Measurements from ENCODE around the gene TMEM217.

The TMEM217 gene

GRCh38 chr6:37207903-37208456, 50.0 kb downstream of the TMEM217 start (continued):
- TF ChIP-seq, protein P1, sequence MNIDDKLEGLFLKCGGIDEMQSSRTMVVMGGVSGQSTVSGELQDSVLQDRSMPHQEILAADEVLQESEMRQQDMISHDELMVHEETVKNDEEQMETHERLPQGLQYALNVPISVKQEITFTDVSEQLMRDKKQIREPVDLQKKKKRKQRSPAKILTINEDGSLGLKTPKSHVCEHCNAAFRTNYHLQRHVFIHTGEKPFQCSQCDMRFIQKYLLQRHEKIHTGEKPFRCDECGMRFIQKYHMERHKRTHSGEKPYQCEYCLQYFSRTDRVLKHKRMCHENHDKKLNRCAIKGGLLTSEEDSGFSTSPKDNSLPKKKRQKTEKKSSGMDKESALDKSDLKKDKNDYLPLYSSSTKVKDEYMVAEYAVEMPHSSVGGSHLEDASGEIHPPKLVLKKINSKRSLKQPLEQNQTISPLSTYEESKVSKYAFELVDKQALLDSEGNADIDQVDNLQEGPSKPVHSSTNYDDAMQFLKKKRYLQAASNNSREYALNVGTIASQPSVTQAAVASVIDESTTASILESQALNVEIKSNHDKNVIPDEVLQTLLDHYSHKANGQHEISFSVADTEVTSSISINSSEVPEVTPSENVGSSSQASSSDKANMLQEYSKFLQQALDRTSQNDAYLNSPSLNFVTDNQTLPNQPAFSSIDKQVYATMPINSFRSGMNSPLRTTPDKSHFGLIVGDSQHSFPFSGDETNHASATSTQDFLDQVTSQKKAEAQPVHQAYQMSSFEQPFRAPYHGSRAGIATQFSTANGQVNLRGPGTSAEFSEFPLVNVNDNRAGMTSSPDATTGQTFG (tag by site-specific recombination; IDR thresholded peaks at IDR 0.05; ENCODE audit: borderline replicate concordance), result no peak
- TF ChIP-seq YY2 (tag by site-specific recombination; IDR thresholded peaks at IDR 0.05) (no peak; the same call in 1 of the 2 replicates), KLF1 (tag by site-specific recombination; IDR thresholded peaks at IDR 0.05) (no peak), ZNF624 (tag by site-specific recombination; IDR thresholded peaks at IDR 0.05) (no peak), ZNF76 (tag by site-specific recombination; IDR thresholded peaks at IDR 0.05; ENCODE audit: borderline replicate concordance, low read depth) (no peak), ZNF555 (tag by site-specific recombination; conservative IDR thresholded peaks at IDR 0.05) (no peak), ZNF580 (tag by site-specific recombination; IDR thresholded peaks at IDR 0.05) (peak; percentile 76; the same call in 1 of the 2 replicates), ZNF629 (tag by site-specific recombination; IDR thresholded peaks at IDR 0.05) (no peak), ZBTB48 (tag by site-specific recombination; IDR thresholded peaks at IDR 0.05) (no peak), MZF1 (tag by site-specific recombination; IDR thresholded peaks at IDR 0.05; ENCODE audit: borderline replicate concordance) (peak; percentile 35; the same call in 1 of the 2 replicates), ZNF626 (tag by site-specific recombination; IDR thresholded peaks at IDR 0.05) (no peak), ZNF132 (tag by site-specific recombination; IDR thresholded peaks at IDR 0.05; ENCODE audit: borderline replicate concordance) (no peak), ATF2 (tag by site-specific recombination; IDR thresholded peaks at IDR 0.05; ENCODE audit: low read depth) (no peak), ZNF585B (tag by site-specific recombination; IDR thresholded peaks at IDR 0.05) (no peak), ZNF596 (tag by site-specific recombination; IDR thresholded peaks at IDR 0.05) (no peak), GFI1B (tag by site-specific recombination; IDR thresholded peaks at IDR 0.05) (no peak), ZNF146 (tag by site-specific recombination; IDR thresholded peaks at IDR 0.05) (no peak), SCRT1 (tag by site-specific recombination; IDR thresholded peaks at IDR 0.05; ENCODE audit: borderline replicate concordance) (no peak), ZFP41 (tag by site-specific recombination; IDR thresholded peaks at IDR 0.05; ENCODE audit: borderline replicate concordance) (no peak), KLF9 (tag by site-specific recombination; IDR thresholded peaks at IDR 0.05; ENCODE audit: low read depth) (no peak), ZNF16 (tag by site-specific recombination; IDR thresholded peaks at IDR 0.05; ENCODE audit: low read depth) (no peak), ZNF140 (tag by site-specific recombination; IDR thresholded peaks at IDR 0.05) (no peak), TRIM28 (IDR thresholded peaks at IDR 0.05; ENCODE audit: borderline replicate concordance, low read length) (no peak), WT1 (tag by site-specific recombination; IDR thresholded peaks at IDR 0.05) (no peak), PRDM1 (tag by site-specific recombination; IDR thresholded peaks at IDR 0.05) (no peak), ZBTB1 (tag by site-specific recombination; IDR thresholded peaks at IDR 0.05) (no peak), ZNF544 (tag by site-specific recombination; IDR thresholded peaks at IDR 0.05) (no peak), ZNF621 (tag by site-specific recombination; IDR thresholded peaks at IDR 0.05) (no peak), ZNF549 (tag by site-specific recombination; IDR thresholded peaks at IDR 0.05) (no peak)
- TF ChIP-seq, protein P2, sequence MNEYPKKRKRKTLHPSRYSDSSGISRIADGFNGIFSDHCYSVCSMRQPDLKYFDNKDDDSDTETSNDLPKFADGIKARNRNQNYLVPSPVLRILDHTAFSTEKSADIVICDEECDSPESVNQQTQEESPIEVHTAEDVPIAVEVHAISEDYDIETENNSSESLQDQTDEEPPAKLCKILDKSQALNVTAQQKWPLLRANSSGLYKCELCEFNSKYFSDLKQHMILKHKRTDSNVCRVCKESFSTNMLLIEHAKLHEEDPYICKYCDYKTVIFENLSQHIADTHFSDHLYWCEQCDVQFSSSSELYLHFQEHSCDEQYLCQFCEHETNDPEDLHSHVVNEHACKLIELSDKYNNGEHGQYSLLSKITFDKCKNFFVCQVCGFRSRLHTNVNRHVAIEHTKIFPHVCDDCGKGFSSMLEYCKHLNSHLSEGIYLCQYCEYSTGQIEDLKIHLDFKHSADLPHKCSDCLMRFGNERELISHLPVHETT (tag by site-specific recombination; IDR thresholded peaks at IDR 0.05), result no peak
